Measurements from ENCODE around the gene PRPH. TPM values are rescaled to one million over a fixed set of nuclear protein-coding genes. Genes with fewer than 3 reads are reported as not detected.
"Not testable (repeated sequence)": the region's sequence is repeated elsewhere in the genome, so short reads cannot be mapped to it uniquely, and the experiment has no call there.

PRPH gene
- total RNA-seq, 1 experiment from 2014 or later = 1.4 TPM

DNA sequence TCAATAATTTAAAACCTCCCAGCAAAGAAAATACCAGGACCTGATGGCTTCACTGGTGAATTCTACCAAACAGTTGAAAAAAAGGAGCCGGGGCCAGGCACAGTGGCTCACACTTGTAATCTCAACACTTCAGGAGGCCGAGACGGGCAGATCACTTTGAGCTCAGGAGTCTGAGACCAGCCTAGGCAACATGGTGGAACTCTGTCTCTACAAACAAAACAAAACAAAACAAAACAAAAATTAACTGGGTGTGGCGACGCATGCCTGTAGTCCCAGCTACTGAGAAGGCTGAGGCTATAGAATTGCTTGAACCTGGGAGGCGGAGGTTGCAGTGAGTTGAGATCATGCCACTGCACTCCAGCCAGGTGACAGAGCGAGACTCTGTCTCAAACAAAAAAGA is 14.4 kb downstream of the PRPH start:
- no peak overlapping the region for H3K27ac Mint-ChIP-seq (ENCODE audit: low read depth, unreplicated experiment)
- peaks cover 6% of the 10 kb centered on the region for H3K36me3 Mint-ChIP-seq (ENCODE audit: insufficient read depth, unreplicated experiment)
- no TSS peak for BruUV-seq (replicated peaks)
- no peaks in the 10 kb centered on the region for H3K4me1 Mint-ChIP-seq (ENCODE audit: insufficient read depth, unreplicated experiment)
- H3K27me3 Mint-ChIP-seq (ENCODE audit: insufficient read depth, unreplicated experiment) = no peaks in the 10 kb centered on the region
- no peak for DNase-seq (ENCODE audit: unreplicated experiment)
- H3K4me3 Mint-ChIP-seq (ENCODE audit: unreplicated experiment) = no peak overlapping the region
- TF ChIP-seq, protein P1, sequence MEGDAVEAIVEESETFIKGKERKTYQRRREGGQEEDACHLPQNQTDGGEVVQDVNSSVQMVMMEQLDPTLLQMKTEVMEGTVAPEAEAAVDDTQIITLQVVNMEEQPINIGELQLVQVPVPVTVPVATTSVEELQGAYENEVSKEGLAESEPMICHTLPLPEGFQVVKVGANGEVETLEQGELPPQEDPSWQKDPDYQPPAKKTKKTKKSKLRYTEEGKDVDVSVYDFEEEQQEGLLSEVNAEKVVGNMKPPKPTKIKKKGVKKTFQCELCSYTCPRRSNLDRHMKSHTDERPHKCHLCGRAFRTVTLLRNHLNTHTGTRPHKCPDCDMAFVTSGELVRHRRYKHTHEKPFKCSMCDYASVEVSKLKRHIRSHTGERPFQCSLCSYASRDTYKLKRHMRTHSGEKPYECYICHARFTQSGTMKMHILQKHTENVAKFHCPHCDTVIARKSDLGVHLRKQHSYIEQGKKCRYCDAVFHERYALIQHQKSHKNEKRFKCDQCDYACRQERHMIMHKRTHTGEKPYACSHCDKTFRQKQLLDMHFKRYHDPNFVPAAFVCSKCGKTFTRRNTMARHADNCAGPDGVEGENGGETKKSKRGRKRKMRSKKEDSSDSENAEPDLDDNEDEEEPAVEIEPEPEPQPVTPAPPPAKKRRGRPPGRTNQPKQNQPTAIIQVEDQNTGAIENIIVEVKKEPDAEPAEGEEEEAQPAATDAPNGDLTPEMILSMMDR (IDR thresholded peaks at IDR 0.05; ENCODE audit: unreplicated experiment) = no peak
- intact Hi-C loops (cut with micrococcal nuclease) = no loop called here
- POLR2A ChIA-PET = no interaction called here
- CTCF ChIA-PET = interaction anchor here (1.1 kb wide), 1 partner anchor 12 kb away, joined by 4 read pairs; no protein-coding TSS in a partner anchor
- H3K9me3 Mint-ChIP-seq (ENCODE audit: unreplicated experiment) = no peaks in the 10 kb centered on the region

DNA sequence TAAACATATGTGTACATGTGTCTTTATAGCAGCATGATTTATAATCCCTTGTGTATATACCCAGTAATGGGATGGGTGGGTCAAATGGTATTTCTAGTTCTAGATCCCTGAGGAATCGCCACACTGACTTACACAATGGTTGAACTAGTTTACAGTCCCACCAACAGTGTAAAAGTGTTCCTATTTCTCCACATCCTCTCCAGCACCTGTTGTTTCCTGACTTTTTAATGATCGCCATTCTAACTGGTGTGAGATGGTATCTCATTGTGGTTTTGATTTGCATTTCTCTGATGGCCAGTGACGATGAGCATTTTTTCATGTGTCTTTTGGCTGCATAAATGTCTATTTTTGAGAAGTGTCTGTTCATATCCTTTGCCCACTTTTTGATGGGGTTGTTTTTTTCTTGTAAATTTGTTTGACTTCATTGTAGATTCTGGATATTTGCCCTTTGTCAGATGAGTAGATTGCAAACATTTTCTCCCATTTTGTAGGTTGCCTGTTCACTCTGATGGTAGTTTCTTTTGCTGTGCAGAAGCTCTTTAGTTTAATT is 15.6 kb downstream of the PRPH start:
- BruUV-seq (replicated peaks); CTCF ChIA-PET: not testable (repeated sequence)

DNA sequence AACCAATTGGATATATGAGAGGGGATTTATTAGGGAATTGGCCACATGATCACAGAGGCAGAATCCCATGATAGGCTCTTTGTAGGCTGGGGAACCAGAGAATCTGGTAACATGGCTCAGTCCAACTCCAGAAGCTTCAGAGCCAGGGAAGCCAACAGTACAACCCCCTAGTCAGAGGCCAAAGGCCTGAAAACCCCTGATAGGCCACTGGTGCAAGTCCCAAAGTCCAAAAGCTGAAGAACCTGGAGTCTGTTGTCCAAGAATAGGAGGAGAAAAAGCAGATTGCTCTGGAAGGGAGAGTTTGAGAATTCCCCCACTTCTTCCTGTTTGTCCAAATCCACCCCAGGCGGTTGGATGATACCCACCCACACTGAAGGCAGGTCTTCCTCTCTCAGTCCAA is 19.9 kb downstream of the PRPH start:
- no peak for DNase-seq (ENCODE audit: unreplicated experiment)
- no peaks in the 10 kb centered on the region for H3K9me3 Mint-ChIP-seq (ENCODE audit: unreplicated experiment)
- no peak overlapping the region for H3K4me3 Mint-ChIP-seq (ENCODE audit: unreplicated experiment)
- CTCF ChIA-PET = interaction anchor here (0.5 to 1.4 kb wide), 6 partner anchors 10 to 149 kb away, joined by 3 to 5 read pairs (median 3); no protein-coding TSS in a partner anchor
- H3K36me3 Mint-ChIP-seq (ENCODE audit: insufficient read depth, unreplicated experiment) = peaks cover 6% of the 10 kb centered on the region
- H3K27me3 Mint-ChIP-seq (ENCODE audit: insufficient read depth, unreplicated experiment) = no peaks in the 10 kb centered on the region
- POLR2A ChIA-PET = no interaction called here
- intact Hi-C loops (cut with micrococcal nuclease) = no loop called here
- TF ChIP-seq, protein P1 (IDR thresholded peaks at IDR 0.05; ENCODE audit: unreplicated experiment) = no peak
- H3K27ac Mint-ChIP-seq (ENCODE audit: low read depth, unreplicated experiment) = peak overlapping the region; percentile 87
- no peaks in the 10 kb centered on the region for H3K4me1 Mint-ChIP-seq (ENCODE audit: insufficient read depth, unreplicated experiment)
- BruUV-seq (replicated peaks) = no TSS peak

More for the DNA sequence above, 15.6 kb downstream of the PRPH start:
- H3K4me1 Mint-ChIP-seq (ENCODE audit: insufficient read depth, unreplicated experiment); H3K27me3 Mint-ChIP-seq (ENCODE audit: insufficient read depth, unreplicated experiment); H3K27ac Mint-ChIP-seq (ENCODE audit: low read depth, unreplicated experiment); DNase-seq (ENCODE audit: unreplicated experiment); intact Hi-C loops (cut with micrococcal nuclease); H3K9me3 Mint-ChIP-seq (ENCODE audit: unreplicated experiment); H3K4me3 Mint-ChIP-seq (ENCODE audit: unreplicated experiment); POLR2A ChIA-PET; H3K36me3 Mint-ChIP-seq (ENCODE audit: insufficient read depth, unreplicated experiment): not testable (repeated sequence)

DNA sequence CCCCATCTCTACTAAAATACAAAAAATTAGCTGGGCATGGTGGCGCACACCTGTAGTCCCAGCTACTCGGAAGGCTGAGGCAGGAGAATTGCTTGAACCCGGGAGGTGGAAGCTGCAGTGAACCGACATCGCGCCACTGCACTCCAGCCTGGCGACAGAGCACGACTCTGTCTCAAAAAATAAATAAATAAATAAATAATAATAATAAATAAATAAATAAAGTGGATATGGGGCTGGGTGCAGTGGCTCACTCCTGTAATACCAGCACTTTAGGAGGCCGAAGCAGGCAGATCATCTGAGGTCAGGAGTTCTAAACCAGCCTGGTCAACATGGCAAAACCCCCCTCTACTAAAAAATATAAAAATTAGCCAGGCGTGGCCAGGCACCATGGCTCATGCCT is 22.2 kb downstream of the PRPH start:
- H3K4me1 Mint-ChIP-seq (ENCODE audit: insufficient read depth, unreplicated experiment); H3K27me3 Mint-ChIP-seq (ENCODE audit: insufficient read depth, unreplicated experiment); H3K27ac Mint-ChIP-seq (ENCODE audit: low read depth, unreplicated experiment); intact Hi-C loops (cut with micrococcal nuclease); BruUV-seq (replicated peaks); H3K36me3 Mint-ChIP-seq (ENCODE audit: insufficient read depth, unreplicated experiment); H3K4me3 Mint-ChIP-seq (ENCODE audit: unreplicated experiment); H3K9me3 Mint-ChIP-seq (ENCODE audit: unreplicated experiment); POLR2A ChIA-PET; DNase-seq (ENCODE audit: unreplicated experiment): not testable (repeated sequence)
- CTCF ChIA-PET = interaction anchor here (0.6 kb wide), 1 partner anchor 197 kb away, joined by 3 read pairs; no protein-coding TSS in a partner anchor

DNA sequence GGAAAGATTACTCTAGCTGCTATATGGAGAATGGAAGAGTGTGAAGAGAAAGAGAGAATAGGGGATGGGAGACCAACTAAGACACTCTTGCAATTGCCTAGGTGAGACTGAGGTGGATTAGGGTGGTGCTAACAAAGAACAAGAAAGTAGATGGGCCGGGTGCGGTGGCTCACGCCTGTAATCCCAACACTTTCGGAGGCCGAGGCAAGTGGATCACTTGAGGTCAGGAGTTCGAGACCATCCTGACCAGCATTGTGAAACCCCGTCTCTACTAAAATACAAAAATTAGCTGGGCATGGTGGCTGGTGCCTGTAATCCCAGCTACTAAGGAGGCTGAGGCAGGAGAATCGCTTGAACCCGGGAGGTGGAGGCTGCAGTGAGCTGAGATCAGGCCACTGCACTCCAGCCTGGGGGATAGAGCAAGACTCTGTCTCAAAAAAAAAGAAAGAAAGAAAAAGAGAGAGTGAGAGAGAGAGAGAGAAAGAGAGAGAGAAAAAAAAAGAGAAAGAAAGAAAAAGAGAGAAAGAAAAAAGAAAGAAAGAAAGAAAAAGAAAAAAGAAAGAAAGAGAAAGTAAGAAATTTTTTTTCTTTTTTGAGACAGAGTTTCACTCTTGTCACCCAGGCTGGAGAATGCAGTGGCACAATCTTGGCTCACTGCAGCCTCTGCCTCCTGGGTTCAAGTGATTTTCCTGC is 25.6 kb downstream of the PRPH start:
- H3K27ac Mint-ChIP-seq (ENCODE audit: low read depth, unreplicated experiment); BruUV-seq (replicated peaks); CTCF ChIA-PET; DNase-seq (ENCODE audit: unreplicated experiment); H3K36me3 Mint-ChIP-seq (ENCODE audit: insufficient read depth, unreplicated experiment); H3K9me3 Mint-ChIP-seq (ENCODE audit: unreplicated experiment); intact Hi-C loops (cut with micrococcal nuclease); POLR2A ChIA-PET; H3K27me3 Mint-ChIP-seq (ENCODE audit: insufficient read depth, unreplicated experiment): not testable (repeated sequence)
- Mint-ChIP-seq H3K4me3 (ENCODE audit: unreplicated experiment) (peak overlapping the region; percentile 61), H3K4me1 (ENCODE audit: insufficient read depth, unreplicated experiment) (peaks cover 13% of the 10 kb centered on the region)
